ENCODE results near the gene DHX32. TPM values are rescaled to one million over a fixed set of nuclear protein-coding genes. Genes with fewer than 3 reads are reported as not detected.

The DHX32 gene
- total RNA-seq, 4 donors from 2014 or later = 22.1 to 31.5 (median 27.5) TPM

DNA sequence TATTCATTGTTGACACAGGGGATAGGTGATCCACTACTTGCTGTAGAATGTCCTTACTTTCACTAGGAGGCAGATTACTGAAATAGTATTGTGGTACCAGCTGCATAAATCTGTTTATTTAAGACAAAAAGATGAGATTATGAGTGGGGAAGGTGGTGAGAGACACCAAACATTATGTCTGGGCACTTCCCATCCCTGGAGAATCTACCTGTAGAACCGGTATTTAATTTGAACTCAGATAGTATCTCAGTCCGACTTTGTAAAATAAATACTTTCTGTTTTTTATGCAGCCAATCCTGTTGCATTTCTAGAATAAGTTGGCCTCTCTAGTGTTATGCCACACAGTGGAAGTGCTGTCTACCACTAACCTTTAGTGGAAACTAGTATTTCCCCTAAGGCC, 44.3 kb downstream of the DHX32 start:
- Histone ChIP-seq H3K36me3 (peaks cover 6 to 100% of the 10 kb centered on the region in 2 donors), H3K27ac (no peak overlapping the region), H3K4me3 (no peak overlapping the region), H3K4me1 (no peaks in the 10 kb centered on the region), H3K27me3 (no peaks in the 10 kb centered on the region), H3K9me3 (no peaks in the 10 kb centered on the region)
- TF ChIP-seq POLR2AphosphoS5 (IDR thresholded peaks at IDR 0.05) (no peak), EP300 (IDR thresholded peaks at IDR 0.05) (no peak), POLR2A (IDR thresholded peaks at IDR 0.05) (no peak)
- TF ChIP-seq, protein P1, sequence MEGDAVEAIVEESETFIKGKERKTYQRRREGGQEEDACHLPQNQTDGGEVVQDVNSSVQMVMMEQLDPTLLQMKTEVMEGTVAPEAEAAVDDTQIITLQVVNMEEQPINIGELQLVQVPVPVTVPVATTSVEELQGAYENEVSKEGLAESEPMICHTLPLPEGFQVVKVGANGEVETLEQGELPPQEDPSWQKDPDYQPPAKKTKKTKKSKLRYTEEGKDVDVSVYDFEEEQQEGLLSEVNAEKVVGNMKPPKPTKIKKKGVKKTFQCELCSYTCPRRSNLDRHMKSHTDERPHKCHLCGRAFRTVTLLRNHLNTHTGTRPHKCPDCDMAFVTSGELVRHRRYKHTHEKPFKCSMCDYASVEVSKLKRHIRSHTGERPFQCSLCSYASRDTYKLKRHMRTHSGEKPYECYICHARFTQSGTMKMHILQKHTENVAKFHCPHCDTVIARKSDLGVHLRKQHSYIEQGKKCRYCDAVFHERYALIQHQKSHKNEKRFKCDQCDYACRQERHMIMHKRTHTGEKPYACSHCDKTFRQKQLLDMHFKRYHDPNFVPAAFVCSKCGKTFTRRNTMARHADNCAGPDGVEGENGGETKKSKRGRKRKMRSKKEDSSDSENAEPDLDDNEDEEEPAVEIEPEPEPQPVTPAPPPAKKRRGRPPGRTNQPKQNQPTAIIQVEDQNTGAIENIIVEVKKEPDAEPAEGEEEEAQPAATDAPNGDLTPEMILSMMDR (IDR thresholded peaks at IDR 0.05) = no peak
- no peak for ATAC-seq
- 58 to 86% methylated on average over 2 of the region's 2 CpGs for WGBS, 2 donors (ENCODE audit: low coverage in 1 of 2)

DNA sequence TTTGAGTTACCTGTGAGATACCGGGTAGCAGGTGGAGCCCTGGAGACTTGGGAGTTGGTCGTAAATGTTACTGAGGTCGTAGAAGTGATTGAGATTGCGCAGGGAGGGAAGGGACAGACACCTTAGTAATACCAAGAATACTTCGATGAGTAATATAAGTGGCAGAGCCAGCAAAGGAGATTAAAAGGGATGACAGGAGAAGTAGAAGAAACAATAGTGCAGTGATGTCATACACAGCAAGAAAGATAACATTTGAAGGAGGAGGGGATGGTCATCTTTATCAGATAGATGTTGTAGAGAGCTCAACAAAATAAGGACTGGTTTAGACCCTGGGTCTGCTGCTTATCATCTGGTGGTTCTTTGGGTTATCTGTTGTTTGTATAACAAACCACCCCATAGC, 52.8 kb downstream of the DHX32 start:
- Histone ChIP-seq H3K4me1 (peaks cover 0 to 26% (median 15%) of the 10 kb centered on the region in 3 donors), H3K36me3 (peaks cover 4 to 73% of the 10 kb centered on the region in 2 donors), H3K4me3 (no peak overlapping the region), H3K27ac (no peak overlapping the region), H3K9me3 (no peaks in the 10 kb centered on the region), H3K27me3 (no peaks in the 10 kb centered on the region)
- no peak for ATAC-seq
- TF ChIP-seq POLR2A (IDR thresholded peaks at IDR 0.05) = no peak
- no peak for TF ChIP-seq EP300 (IDR thresholded peaks at IDR 0.05)
- TF ChIP-seq POLR2AphosphoS5 (IDR thresholded peaks at IDR 0.05) = no peak
- TF ChIP-seq, protein P1 (IDR thresholded peaks at IDR 0.05) = no peak
- 83 to 87% methylated on average over 3 to 5 of the region's 5 CpGs for WGBS, 2 donors (ENCODE audit: low coverage in 1 of 2)

DNA sequence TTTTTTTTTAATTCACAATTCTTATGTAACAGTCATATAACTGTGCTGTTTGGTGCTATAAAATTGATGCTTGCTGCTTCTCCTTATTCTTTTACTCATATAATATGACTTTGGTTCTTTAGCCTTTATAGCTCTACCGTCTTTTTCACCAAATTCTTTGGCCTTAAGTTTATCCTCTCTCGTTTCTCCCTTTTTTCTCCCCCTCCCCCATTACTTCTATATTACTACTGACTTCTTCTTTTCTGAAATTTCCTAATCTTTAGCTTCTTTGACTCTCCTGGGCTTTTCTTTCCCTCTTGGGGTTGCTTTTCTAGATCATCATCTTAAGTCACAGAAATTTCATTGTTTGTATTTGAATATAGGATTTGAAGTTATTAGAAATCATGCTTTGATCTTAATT, 54.0 kb downstream of the DHX32 start:
- TF ChIP-seq POLR2A (IDR thresholded peaks at IDR 0.05) (no peak), POLR2AphosphoS5 (IDR thresholded peaks at IDR 0.05) (no peak), EP300 (IDR thresholded peaks at IDR 0.05) (no peak)
- TF ChIP-seq, protein P1 (IDR thresholded peaks at IDR 0.05) = no peak
- H3K36me3 ChIP-seq = peaks cover 3 to 62% of the 10 kb centered on the region in 2 donors
- no peaks in the 10 kb centered on the region for H3K9me3 ChIP-seq
- no peak overlapping the region for H3K27ac ChIP-seq
- no peak for ATAC-seq
- H3K4me1 ChIP-seq = peaks cover 0 to 31% (median 19%) of the 10 kb centered on the region in 3 donors
- H3K4me3 ChIP-seq = no peak overlapping the region
- no peaks in the 10 kb centered on the region for H3K27me3 ChIP-seq
- WGBS, 2 donors (ENCODE audit: low coverage in 1 of 2) = 81 to 86% methylated on average over 2 of the region's 2 CpGs

DNA sequence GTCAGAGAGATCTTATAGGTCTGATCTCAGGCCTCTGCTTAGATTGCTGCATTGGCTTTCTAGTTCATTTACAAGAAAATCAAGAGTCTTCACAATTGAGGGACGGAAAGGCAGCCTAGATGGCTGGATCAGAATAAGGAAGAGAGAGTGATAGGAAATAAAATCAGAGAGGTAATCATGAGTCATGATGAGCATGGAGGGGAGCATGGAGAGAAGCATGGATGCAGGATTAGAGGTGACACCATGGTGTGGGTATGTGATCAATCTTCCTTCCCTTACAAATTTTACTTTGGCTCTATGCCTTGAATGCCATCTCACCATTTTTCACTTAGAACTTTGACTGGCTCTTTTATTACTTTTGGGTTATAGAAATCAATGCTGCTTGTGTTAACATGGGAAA, 56.4 kb downstream of the DHX32 start:
- no peak for ATAC-seq
- peaks cover 0 to 48% (median 25%) of the 10 kb centered on the region in 3 donors for H3K4me1 ChIP-seq
- peak overlapping the region in 1 of 2 donors; percentile 75 for H3K4me3 ChIP-seq

More for the DNA sequence above, 56.4 kb downstream of the DHX32 start:
- 60 to 82% methylated on average over 1 of the region's 1 CpG for WGBS, 2 donors (ENCODE audit: low coverage in 1 of 2)
- Histone ChIP-seq H3K9me3 (no peaks in the 10 kb centered on the region), H3K27me3 (no peaks in the 10 kb centered on the region), H3K27ac (no peak overlapping the region), H3K36me3 (peaks cover 0 to 38% of the 10 kb centered on the region in 2 donors)
- TF ChIP-seq POLR2AphosphoS5 (IDR thresholded peaks at IDR 0.05) (no peak), POLR2A (IDR thresholded peaks at IDR 0.05) (no peak), EP300 (IDR thresholded peaks at IDR 0.05) (no peak)
- TF ChIP-seq, protein P1 (IDR thresholded peaks at IDR 0.05) = no peak

Measured in gastroesophageal sphincter (tissue), 4 donors.